ENCODE data around the gene RAD51B. TPM values are rescaled to one million over a fixed set of nuclear protein-coding genes. Genes with fewer than 3 reads are reported as not detected.
A peak's percentile ranks its signal among the peaks of the same experiment; 100 is the strongest.

RAD51B gene
- total RNA-seq, 2 donors from 2014 or later: 42.6 to 50.0 TPM

DNA sequence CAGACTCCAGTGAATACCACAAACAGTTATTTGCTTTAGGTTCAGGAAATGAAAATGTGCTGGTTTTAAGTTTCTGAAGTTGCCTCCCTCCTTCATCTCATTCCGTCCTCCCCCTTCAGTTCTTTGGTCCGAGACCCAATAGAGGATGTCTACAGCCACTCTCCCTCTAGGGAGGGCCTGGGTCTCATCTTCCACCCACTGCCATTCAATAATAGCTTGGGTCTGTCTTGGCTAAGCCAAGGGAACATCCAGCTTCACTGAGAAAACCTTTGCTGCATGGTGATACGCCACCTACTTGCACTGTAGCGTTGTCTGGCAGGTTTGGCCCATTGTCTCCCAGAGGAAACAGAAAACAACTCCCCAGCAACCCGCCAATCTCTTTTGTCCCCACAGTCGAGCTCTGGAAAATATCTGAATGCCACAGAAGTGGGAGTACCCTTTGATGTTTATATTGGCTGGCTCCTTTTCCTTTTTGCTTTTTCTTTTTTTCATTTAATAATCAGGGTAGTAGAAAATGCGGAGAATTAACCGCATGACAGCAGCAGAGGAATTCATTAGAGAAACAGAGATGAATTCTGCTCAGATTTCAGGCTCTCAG, 380.1 kb downstream of the RAD51B start:
- DNase-seq (no peak), ATAC-seq (replicated peaks in 1 of 2) (no peak)
- H3K36me3 Mint-ChIP-seq (ENCODE audit: insufficient read depth in 2 of 2): no peaks in the 10 kb centered on the region
- no peaks in the 10 kb centered on the region for H3K9me3 Mint-ChIP-seq
- peaks cover 16% of the 10 kb centered on the region for H3K4me1 Mint-ChIP-seq (ENCODE audit: low read depth)
- no peak overlapping the region for H3K27ac Mint-ChIP-seq
- no peaks in the 10 kb centered on the region for H3K27me3 Mint-ChIP-seq (ENCODE audit: low read depth)
- H3K4me3 Mint-ChIP-seq: no peak overlapping the region

DNA sequence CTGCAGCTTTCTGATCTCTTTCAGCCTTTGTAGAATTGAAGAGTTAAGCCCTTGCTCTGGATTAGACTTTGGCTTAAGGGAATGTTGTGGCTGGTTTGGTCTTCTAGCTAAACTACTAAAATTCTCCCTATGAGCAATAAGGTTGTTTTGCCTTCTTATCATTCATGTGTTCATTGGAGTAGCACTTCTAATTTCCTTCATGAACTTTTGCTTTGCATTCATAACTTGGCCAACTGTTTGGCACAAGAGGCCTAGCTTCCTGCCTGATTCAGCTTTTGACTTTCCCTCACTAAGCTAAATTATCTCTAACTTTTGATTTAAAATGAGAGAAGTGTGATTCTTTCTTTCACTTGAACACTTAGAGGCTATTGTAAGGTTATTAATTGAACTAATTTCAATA, 384.3 kb downstream of the RAD51B start:
- DNase-seq: no peak
- Mint-ChIP-seq H3K27me3 (ENCODE audit: low read depth) (no peaks in the 10 kb centered on the region), H3K36me3 (ENCODE audit: insufficient read depth in 2 of 2) (no peaks in the 10 kb centered on the region), H3K27ac (no peak overlapping the region), H3K4me3 (no peak overlapping the region), H3K9me3 (no peaks in the 10 kb centered on the region), H3K4me1 (ENCODE audit: low read depth) (peaks cover 16% of the 10 kb centered on the region)
- ATAC-seq (replicated peaks in 1 of 2): no peak

DNA sequence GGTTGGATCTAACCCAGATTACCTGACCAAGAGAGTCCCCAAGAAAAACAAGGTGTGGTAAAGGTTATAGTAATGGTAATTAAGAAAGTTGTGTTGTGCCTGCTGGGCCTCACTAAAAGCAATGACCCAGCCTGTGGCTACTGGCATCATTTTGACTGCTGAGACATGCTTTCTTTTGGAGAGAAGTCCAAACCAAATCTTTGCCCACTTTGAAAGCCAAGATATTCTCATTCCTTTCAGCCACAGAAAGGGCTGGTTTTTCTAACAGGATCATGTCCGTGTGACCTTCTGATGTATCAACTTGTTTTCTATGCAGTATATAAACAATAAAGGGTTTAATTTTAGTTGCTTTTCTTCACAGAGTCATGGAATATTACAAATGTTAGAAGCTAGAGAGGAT, 388.6 kb downstream of the RAD51B start:
- Mint-ChIP-seq H3K27me3 (ENCODE audit: low read depth) (no peaks in the 10 kb centered on the region), H3K4me3 (no peak overlapping the region), H3K36me3 (ENCODE audit: insufficient read depth in 2 of 2) (no peaks in the 10 kb centered on the region), H3K4me1 (ENCODE audit: low read depth) (peaks cover 47% of the 10 kb centered on the region), H3K27ac (no peak overlapping the region), H3K9me3 (no peaks in the 10 kb centered on the region)
- ATAC-seq (replicated peaks in 1 of 2) (no peak), DNase-seq (no peak)

DNA sequence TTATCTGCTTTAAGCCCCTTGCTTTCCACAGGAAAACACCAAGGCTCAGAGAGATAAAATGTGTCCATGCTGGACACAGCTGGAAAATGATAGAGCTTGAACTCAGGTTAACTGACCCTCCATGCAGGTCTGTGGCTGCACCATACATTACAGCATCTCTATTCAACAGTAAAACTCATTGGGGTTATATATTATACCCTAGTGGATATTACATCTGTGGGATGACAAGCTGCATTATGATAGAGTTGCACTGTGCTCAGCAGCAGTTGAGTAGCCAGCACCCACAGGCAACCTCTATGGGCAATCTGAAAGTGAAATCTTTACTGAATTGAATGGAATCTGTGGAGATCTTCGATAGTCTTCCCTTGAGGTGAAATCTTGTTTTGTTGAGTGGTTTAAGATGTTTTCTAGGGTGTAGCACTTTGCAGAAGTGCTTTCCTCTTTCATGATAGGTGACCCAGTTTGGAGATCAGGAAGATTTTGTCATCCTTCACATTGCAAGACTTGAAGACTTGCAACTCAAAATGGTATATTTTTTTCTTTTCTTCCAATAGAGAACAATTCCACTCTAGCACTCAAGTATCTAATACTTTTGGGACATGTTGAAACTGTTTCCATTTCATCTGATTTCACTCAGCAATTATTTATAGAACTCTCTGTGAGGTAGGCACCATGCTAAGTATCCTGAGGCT, 389.2 kb downstream of the RAD51B start:
- Mint-ChIP-seq H3K36me3 (ENCODE audit: insufficient read depth in 2 of 2) (no peaks in the 10 kb centered on the region), H3K9me3 (no peaks in the 10 kb centered on the region), H3K27me3 (ENCODE audit: low read depth) (no peaks in the 10 kb centered on the region), H3K4me3 (peak overlapping the region in 1 of 2 donors; percentile 27), H3K27ac (no peak overlapping the region), H3K4me1 (ENCODE audit: low read depth) (peaks cover 52% of the 10 kb centered on the region)
- ATAC-seq (replicated peaks in 1 of 2) (no peak), DNase-seq (no peak)

DNA sequence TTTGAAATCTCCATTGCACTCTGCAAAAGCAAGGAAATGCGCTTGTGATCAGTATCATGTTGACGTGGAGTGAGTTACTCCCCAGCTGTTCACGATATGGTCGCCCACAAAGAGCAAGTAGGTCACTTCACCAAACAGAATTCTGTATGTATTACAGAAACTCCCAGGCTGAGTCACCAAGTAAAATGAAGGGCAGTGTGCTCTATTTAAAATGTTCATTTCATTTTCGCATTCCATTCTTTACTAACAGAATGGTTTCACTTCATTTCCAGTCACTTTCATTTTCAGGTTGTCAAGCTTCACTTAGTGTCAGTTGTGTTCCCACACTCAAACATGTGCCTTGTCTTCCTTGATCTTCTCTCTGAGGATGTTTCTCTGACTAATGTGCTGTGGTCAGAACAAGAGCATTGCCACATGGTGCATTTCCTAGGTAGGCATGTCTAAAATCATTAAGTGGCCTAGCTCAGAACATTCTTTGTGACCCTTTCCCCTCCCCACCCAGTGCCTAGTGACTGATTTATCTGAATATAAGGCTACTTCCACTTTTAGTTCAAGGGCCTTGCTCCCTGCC, 391.2 kb downstream of the RAD51B start:
- H3K4me1 Mint-ChIP-seq (ENCODE audit: low read depth): peaks cover 67% of the 10 kb centered on the region
- no peaks in the 10 kb centered on the region for H3K9me3 Mint-ChIP-seq
- no peaks in the 10 kb centered on the region for H3K36me3 Mint-ChIP-seq (ENCODE audit: insufficient read depth in 2 of 2)
- no peaks in the 10 kb centered on the region for H3K27me3 Mint-ChIP-seq (ENCODE audit: low read depth)
- H3K4me3 Mint-ChIP-seq: peak overlapping the region; percentile 68 to 84
- peak; percentile 95 for ATAC-seq (replicated peaks in 1 of 2)
- peak overlapping the region; percentile 83 for H3K27ac Mint-ChIP-seq
- peak; percentile 58 to 67 for DNase-seq

DNA sequence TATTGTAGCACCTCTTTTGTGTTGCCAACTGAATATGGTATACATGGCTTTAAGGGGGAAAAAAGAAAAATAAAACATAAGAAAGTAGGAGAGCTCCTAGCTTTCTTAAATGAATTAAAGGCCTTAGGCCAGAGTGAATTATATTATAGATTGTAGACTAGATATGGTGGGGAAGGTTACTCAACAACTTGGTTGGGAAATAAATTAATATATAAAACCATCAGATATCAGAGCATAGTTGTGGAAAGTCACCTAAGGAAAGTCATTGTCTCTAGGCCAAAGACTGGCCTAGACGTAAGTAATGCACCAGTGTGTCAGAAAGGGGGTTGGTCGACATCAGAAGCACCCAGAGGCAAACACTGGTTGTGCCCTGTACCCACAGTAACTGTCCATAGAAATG, 391.8 kb downstream of the RAD51B start:
- Mint-ChIP-seq H3K9me3 (no peaks in the 10 kb centered on the region), H3K4me1 (ENCODE audit: low read depth) (peaks cover 69% of the 10 kb centered on the region), H3K36me3 (ENCODE audit: insufficient read depth in 2 of 2) (no peaks in the 10 kb centered on the region), H3K4me3 (peak overlapping the region; percentile 39 to 84), H3K27me3 (ENCODE audit: low read depth) (no peaks in the 10 kb centered on the region), H3K27ac (peak overlapping the region; percentile 83)
- no peak for ATAC-seq (replicated peaks in 1 of 2)
- no peak for DNase-seq

DNA sequence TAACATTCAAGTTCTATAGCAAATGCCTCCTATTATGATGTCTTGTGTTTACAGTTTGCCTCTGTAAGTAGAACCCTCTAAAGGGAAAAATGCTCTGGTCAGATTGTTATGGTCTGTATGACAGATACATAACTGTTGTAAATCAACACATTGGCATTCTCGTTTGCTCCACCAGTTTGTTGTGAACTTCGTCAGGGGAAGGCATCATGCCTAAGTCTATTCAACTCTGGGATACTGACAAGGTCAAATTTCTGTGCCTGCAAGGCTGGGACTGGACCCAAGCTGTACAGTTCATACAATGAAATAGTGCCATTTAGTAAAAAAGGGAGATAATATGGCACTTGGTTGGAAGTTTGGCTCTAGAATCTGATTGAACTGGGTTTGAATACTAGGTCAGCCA, 392.3 kb downstream of the RAD51B start:
- peaks cover 69% of the 10 kb centered on the region for H3K4me1 Mint-ChIP-seq (ENCODE audit: low read depth)
- H3K27ac Mint-ChIP-seq: no peak overlapping the region
- H3K36me3 Mint-ChIP-seq (ENCODE audit: insufficient read depth in 2 of 2): no peaks in the 10 kb centered on the region
- no peaks in the 10 kb centered on the region for H3K9me3 Mint-ChIP-seq
- H3K27me3 Mint-ChIP-seq (ENCODE audit: low read depth): no peaks in the 10 kb centered on the region
- peak overlapping the region in 1 of 2 donors; percentile 19 for H3K4me3 Mint-ChIP-seq
- ATAC-seq (replicated peaks in 1 of 2) (no peak), DNase-seq (no peak)

DNA sequence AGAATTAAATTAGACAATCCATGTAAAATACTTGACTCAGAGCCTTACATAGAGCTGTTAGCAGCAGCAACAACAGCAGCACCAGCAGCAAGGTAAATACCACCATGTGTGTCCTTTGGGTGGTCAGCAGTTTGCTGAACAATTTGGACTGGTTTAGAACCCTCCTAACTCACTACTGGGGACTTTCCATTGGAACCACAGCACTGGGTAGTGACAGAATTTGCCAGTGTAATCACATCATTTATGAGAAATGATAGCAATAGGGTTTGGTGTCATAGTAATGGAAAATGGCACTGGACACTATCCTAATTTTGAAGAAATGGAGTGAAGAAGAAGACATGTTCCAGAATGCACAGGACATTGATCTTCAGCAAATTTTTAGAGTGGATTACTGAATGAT, 392.8 kb downstream of the RAD51B start:
- Mint-ChIP-seq H3K4me1 (ENCODE audit: low read depth) (peaks cover 69% of the 10 kb centered on the region), H3K27ac (peak overlapping the region; percentile 66), H3K4me3 (peak overlapping the region in 1 of 2 donors; percentile 10), H3K9me3 (no peaks in the 10 kb centered on the region), H3K27me3 (ENCODE audit: low read depth) (no peaks in the 10 kb centered on the region), H3K36me3 (ENCODE audit: insufficient read depth in 2 of 2) (no peaks in the 10 kb centered on the region)
- DNase-seq (no peak), ATAC-seq (replicated peaks in 1 of 2) (no peak)

DNA sequence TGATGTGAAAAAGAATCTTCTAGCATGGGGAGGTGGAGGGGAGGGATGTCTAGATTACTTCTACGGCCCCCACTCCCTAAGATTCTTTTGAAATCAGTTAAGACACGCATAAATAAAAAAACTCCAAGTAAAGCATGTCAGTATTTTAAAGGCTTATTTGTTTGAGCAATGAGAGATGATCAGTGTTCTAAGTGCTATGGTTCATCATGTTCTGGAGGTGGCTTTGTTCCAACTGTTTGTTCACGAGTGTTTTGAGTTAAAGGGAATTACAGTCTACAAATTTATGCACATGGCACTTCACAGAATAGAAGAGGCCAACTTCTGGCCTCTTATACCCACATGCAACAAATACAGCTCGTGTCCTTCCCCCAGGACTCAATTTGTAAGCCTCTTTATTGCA, 394.9 kb downstream of the RAD51B start:
- H3K36me3 Mint-ChIP-seq (ENCODE audit: insufficient read depth in 2 of 2): no peaks in the 10 kb centered on the region
- H3K4me3 Mint-ChIP-seq: no peak overlapping the region
- ATAC-seq (replicated peaks in 1 of 2) (no peak), DNase-seq (no peak)
- no peak overlapping the region for H3K27ac Mint-ChIP-seq
- no peaks in the 10 kb centered on the region for H3K9me3 Mint-ChIP-seq
- peaks cover 61% of the 10 kb centered on the region for H3K4me1 Mint-ChIP-seq (ENCODE audit: low read depth)
- no peaks in the 10 kb centered on the region for H3K27me3 Mint-ChIP-seq (ENCODE audit: low read depth)

DNA sequence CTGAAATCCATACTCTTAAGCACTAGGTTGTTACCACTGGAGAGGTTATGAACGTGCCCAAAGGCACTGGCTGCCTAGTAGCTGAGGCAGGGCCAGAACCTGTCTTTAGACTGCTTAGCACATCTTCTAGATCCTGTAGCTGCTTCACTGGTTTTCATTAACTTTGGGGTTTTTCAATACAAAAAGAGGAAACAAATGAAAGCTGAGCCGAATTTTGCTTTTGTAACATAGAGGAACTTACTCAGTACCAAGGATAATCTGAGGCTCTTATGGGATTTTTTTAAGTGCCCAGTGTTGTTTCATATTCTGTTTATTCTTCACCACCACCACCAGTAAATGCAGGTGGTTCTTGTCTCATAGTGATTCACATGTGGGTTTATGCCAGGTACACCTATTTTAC, 396.1 kb downstream of the RAD51B start:
- no peaks in the 10 kb centered on the region for H3K9me3 Mint-ChIP-seq
- ATAC-seq (replicated peaks in 1 of 2) (no peak), DNase-seq (no peak)
- peaks cover 49% of the 10 kb centered on the region for H3K4me1 Mint-ChIP-seq (ENCODE audit: low read depth)
- H3K36me3 Mint-ChIP-seq (ENCODE audit: insufficient read depth in 2 of 2): no peaks in the 10 kb centered on the region
- H3K27ac Mint-ChIP-seq: no peak overlapping the region
- H3K27me3 Mint-ChIP-seq (ENCODE audit: low read depth): no peaks in the 10 kb centered on the region
- H3K4me3 Mint-ChIP-seq: no peak overlapping the region

DNA sequence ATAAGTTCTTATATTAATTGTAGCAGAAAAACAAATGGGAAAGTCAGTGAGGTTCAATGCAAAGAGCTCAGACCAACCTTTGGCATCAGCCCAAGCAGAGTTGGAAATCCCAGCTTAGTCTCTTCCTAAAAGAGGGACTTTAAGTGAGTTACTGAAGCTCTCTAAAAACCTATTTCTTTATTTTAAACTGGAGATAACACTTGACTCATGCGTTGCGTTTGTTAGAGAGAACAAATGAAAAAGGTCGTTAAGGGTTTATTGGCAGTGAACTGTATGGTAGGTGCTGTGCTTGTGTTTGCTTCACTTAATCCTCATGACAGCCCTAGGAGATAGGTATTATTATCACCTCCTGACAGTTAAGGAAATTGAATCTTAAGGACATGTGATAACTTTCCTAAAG, 396.5 kb downstream of the RAD51B start:
- H3K4me1 Mint-ChIP-seq (ENCODE audit: low read depth): peaks cover 48% of the 10 kb centered on the region
- H3K27ac Mint-ChIP-seq: no peak overlapping the region
- no peaks in the 10 kb centered on the region for H3K9me3 Mint-ChIP-seq
- no peak overlapping the region for H3K4me3 Mint-ChIP-seq
- ATAC-seq (replicated peaks in 1 of 2): no peak
- DNase-seq: no peak
- H3K27me3 Mint-ChIP-seq (ENCODE audit: low read depth): no peaks in the 10 kb centered on the region
- H3K36me3 Mint-ChIP-seq (ENCODE audit: insufficient read depth in 2 of 2): no peaks in the 10 kb centered on the region

DNA sequence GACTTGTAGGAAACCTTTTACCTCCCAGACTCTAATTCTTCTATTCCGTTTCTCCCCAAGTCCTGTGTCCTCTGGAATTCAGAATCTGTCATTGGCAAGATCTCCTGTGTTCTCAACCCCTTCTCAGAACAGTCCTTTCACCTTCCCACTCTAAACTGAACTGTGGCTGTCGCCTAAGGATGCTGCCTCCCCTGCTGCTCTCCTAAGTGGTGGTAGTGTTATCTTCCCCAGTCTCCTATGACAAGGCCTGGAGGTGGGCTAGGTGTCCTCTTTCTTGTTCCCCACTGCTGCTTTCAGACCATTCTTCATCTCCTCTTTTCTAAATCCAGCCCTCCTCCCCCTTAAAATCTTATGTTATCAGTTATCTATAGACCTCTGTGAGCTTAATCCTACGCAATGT, 397.4 kb downstream of the RAD51B start:
- DNase-seq: no peak
- H3K9me3 Mint-ChIP-seq: peaks cover 3 to 4% of the 10 kb centered on the region in 2 donors
- H3K27ac Mint-ChIP-seq: no peak overlapping the region
- no peak for ATAC-seq (replicated peaks in 1 of 2)
- no peak overlapping the region for H3K4me3 Mint-ChIP-seq
- no peaks in the 10 kb centered on the region for H3K27me3 Mint-ChIP-seq (ENCODE audit: low read depth)
- no peaks in the 10 kb centered on the region for H3K36me3 Mint-ChIP-seq (ENCODE audit: insufficient read depth in 2 of 2)
- H3K4me1 Mint-ChIP-seq (ENCODE audit: low read depth): peaks cover 43% of the 10 kb centered on the region

DNA sequence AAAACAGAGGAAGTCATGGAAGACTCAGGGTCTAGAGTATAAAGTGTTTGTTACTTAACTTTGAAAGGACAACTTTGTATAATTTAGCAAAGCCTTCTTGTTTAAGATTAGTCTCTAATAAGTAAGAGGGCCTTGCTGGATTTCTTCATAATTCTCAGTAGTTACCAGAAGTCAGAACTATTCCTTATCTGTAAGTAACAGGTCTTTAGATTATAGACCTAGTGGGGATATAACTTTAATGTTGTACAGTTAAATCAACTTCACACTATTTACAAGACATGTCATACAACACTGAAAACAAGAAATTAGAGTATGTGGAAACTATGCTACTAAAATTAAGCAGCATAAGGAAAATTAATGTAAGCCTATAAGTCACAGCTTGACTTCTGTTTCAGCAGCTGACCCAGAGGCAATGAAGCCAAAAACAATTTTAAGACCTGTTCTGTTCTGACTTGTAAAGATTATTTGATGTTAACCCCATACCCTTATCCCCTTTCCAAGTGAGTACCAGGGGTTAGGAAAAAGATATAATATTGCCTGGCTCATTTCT, 398.3 kb downstream of the RAD51B start:
- no peak for DNase-seq

More for the DNA sequence above, 398.3 kb downstream of the RAD51B start:
- ATAC-seq (replicated peaks in 1 of 2): no peak
- H3K9me3 Mint-ChIP-seq: peaks cover 3 to 4% of the 10 kb centered on the region in 2 donors
- H3K27ac Mint-ChIP-seq: no peak overlapping the region
- peaks cover 37% of the 10 kb centered on the region for H3K4me1 Mint-ChIP-seq (ENCODE audit: low read depth)
- no peaks in the 10 kb centered on the region for H3K36me3 Mint-ChIP-seq (ENCODE audit: insufficient read depth in 2 of 2)
- no peak overlapping the region for H3K4me3 Mint-ChIP-seq
- H3K27me3 Mint-ChIP-seq (ENCODE audit: low read depth): no peaks in the 10 kb centered on the region
